ENCODE data around the gene ATP5F1B.

Gene ATP5F1B

GRCh38 chr12:56622535-56622934 is 23.2 kb downstream of the ATP5F1B start:
- DNase-seq, result no peak
- TF ChIP-seq POLR2A (IDR thresholded peaks at IDR 0.05; ENCODE audit: low read length) (no peak), GATA1 (IDR thresholded peaks at IDR 0.05; ENCODE audit: low read depth, low read length) (no peak)

GRCh38 chr12:56616925-56617324 is 28.9 kb downstream of the ATP5F1B start:
- peak; percentile 51 for DNase-seq
- TF ChIP-seq POLR2A (IDR thresholded peaks at IDR 0.05; ENCODE audit: low read length) (no peak), GATA1 (IDR thresholded peaks at IDR 0.05; ENCODE audit: low read depth, low read length) (no peak)

- TF ChIP-seq GATA1 (IDR thresholded peaks at IDR 0.05; ENCODE audit: low read depth, low read length) (no peak), POLR2A (IDR thresholded peaks at IDR 0.05; ENCODE audit: low read length) (no peak)
- DNase-seq, result no peak
Measured at GRCh38 chr12:56616244-56616643, 29.5 kb downstream of the ATP5F1B start.

- TF ChIP-seq POLR2A (IDR thresholded peaks at IDR 0.05; ENCODE audit: low read length) (no peak), GATA1 (IDR thresholded peaks at IDR 0.05; ENCODE audit: low read depth, low read length) (no peak)
- DNase-seq, result no peak
Measured at GRCh38 chr12:56614627-56615026, 31.2 kb downstream of the ATP5F1B start.

- no peak for DNase-seq
- TF ChIP-seq GATA1 (IDR thresholded peaks at IDR 0.05; ENCODE audit: low read depth, low read length) (no peak), POLR2A (IDR thresholded peaks at IDR 0.05; ENCODE audit: low read length) (no peak)
Measured at GRCh38 chr12:56604355-56604754, 41.4 kb downstream of the ATP5F1B start.

- TF ChIP-seq POLR2A (IDR thresholded peaks at IDR 0.05; ENCODE audit: low read length) (no peak), GATA1 (IDR thresholded peaks at IDR 0.05; ENCODE audit: low read depth, low read length) (no peak)
- no peak for DNase-seq
Measured at GRCh38 chr12:56602239-56602638, 43.5 kb downstream of the ATP5F1B start.

- TF ChIP-seq POLR2A (IDR thresholded peaks at IDR 0.05; ENCODE audit: low read length), result no peak
- TF ChIP-seq GATA1 (IDR thresholded peaks at IDR 0.05; ENCODE audit: low read depth, low read length), result no peak
- peak; percentile 55 to 64 for DNase-seq
Measured at GRCh38 chr12:56601503-56601902, 44.3 kb downstream of the ATP5F1B start.

GRCh38 chr12:56600753-56601152 is 45.0 kb downstream of the ATP5F1B start:
- no peak for DNase-seq
- TF ChIP-seq GATA1 (IDR thresholded peaks at IDR 0.05; ENCODE audit: low read depth, low read length), result no peak
- TF ChIP-seq POLR2A (IDR thresholded peaks at IDR 0.05; ENCODE audit: low read length), result no peak

GRCh38 chr12:56599797-56600196 is 46.0 kb downstream of the ATP5F1B start:
- no peak for TF ChIP-seq POLR2A (IDR thresholded peaks at IDR 0.05; ENCODE audit: low read length)
- TF ChIP-seq GATA1 (IDR thresholded peaks at IDR 0.05; ENCODE audit: low read depth, low read length), result no peak
- no peak for DNase-seq

- TF ChIP-seq POLR2A (IDR thresholded peaks at IDR 0.05; ENCODE audit: low read length) (no peak), GATA1 (IDR thresholded peaks at IDR 0.05; ENCODE audit: low read depth, low read length) (no peak)
- DNase-seq, result no peak
Measured at GRCh38 chr12:56599041-56599440, 46.7 kb downstream of the ATP5F1B start.

- no peak for DNase-seq
Measured at GRCh38 chr12:56596815-56597214, 49.0 kb downstream of the ATP5F1B start.

GRCh38 chr12:56593909-56594621 is 51.7 kb downstream of the ATP5F1B start:
- TF ChIP-seq POLR2A (IDR thresholded peaks at IDR 0.05; ENCODE audit: low read length) (no peak), GATA1 (IDR thresholded peaks at IDR 0.05; ENCODE audit: low read depth, low read length) (no peak)
- peak; percentile 61 to 73 for DNase-seq

More at GRCh38 chr12:56596815-56597214, 49.0 kb downstream of the ATP5F1B start:
- TF ChIP-seq GATA1 (IDR thresholded peaks at IDR 0.05; ENCODE audit: low read depth, low read length) (no peak), POLR2A (IDR thresholded peaks at IDR 0.05; ENCODE audit: low read length) (no peak)

- no peak for DNase-seq
- TF ChIP-seq GATA1 (IDR thresholded peaks at IDR 0.05; ENCODE audit: low read depth, low read length), result no peak
- TF ChIP-seq POLR2A (IDR thresholded peaks at IDR 0.05; ENCODE audit: low read length), result no peak
Measured at GRCh38 chr12:56591961-56592360, 53.8 kb downstream of the ATP5F1B start.

GRCh38 chr12:56591126-56591525 is 54.7 kb downstream of the ATP5F1B start:
- DNase-seq, result no peak
- no peak for TF ChIP-seq GATA1 (IDR thresholded peaks at IDR 0.05; ENCODE audit: low read depth, low read length)

- DNase-seq, result peak; percentile 14 to 38
Measured at GRCh38 chr12:56590237-56590830, 55.5 kb downstream of the ATP5F1B start.

More at GRCh38 chr12:56590237-56590830, 55.5 kb downstream of the ATP5F1B start:
- no peak for TF ChIP-seq POLR2A (IDR thresholded peaks at IDR 0.05; ENCODE audit: low read length)
- TF ChIP-seq GATA1 (IDR thresholded peaks at IDR 0.05; ENCODE audit: low read depth, low read length), result no peak
